Measurements from ENCODE around the gene GRAMD1B. TPM values are rescaled to one million over a fixed set of nuclear protein-coding genes. Genes with fewer than 3 reads are reported as not detected.
A peak's percentile ranks its signal among the peaks of the same experiment; 100 is the strongest.

Gene GRAMD1B
- total and polyA plus RNA-seq, 2 experiments from 2014 or later = 9.0 to 20.4 TPM

- peaks cover 17% of the 10 kb centered on the region for H3K4me1 ChIP-seq (ENCODE audit: insufficient read depth)
- H3K27me3 ChIP-seq = no peaks in the 10 kb centered on the region
- no peak overlapping the region for H3K4me2 ChIP-seq
- no peaks in the 10 kb centered on the region for H3K9me2 ChIP-seq (replicated peaks; ENCODE audit: insufficient read depth)
- no peak overlapping the region for H3K27ac ChIP-seq
- no peak overlapping the region for H2AFZ ChIP-seq
- H3K9me3 ChIP-seq (ENCODE audit: low read depth) = no peaks in the 10 kb centered on the region
- no peaks in the 10 kb centered on the region for H3K36me3 ChIP-seq (replicated peaks; ENCODE audit: insufficient read depth, low read depth)
- DNase-seq (ENCODE audit: low spot score) = no peak
- no peaks in the 10 kb centered on the region for H3K79me2 ChIP-seq
- H4K20me1 ChIP-seq (ENCODE audit: insufficient read depth, poor library complexity, severe bottlenecking) = no peaks in the 10 kb centered on the region
- WGBS (ENCODE audit: low lambda C conversion rate, missing lambda C conversion rate) = 88% methylated on average over 3 of the region's 3 CpGs
- no peak overlapping the region for H3K4me3 ChIP-seq
- TF ChIP-seq EZH2phosphoT487 (IDR thresholded peaks at IDR 0.05; ENCODE audit: low read depth, severe bottlenecking, unreplicated experiment) (no peak), CTCF (IDR thresholded peaks at IDR 0.05; ENCODE audit: poor library complexity) (no peak), EZH2 (IDR thresholded peaks at IDR 0.05; ENCODE audit: borderline replicate concordance) (no peak)
These were observed 19.9 kb upstream of the GRAMD1B start for GRCh38 chr11:123410218-123410549.

- H4K20me1 ChIP-seq (ENCODE audit: insufficient read depth, poor library complexity, severe bottlenecking) = no peaks in the 10 kb centered on the region
- peaks cover 3% of the 10 kb centered on the region for H3K27me3 ChIP-seq
- WGBS (ENCODE audit: low lambda C conversion rate, missing lambda C conversion rate) = 69% methylated on average over 6 of the region's 6 CpGs
- H3K79me2 ChIP-seq = no peaks in the 10 kb centered on the region
- no peak overlapping the region for H3K4me3 ChIP-seq
- H3K36me3 ChIP-seq (replicated peaks; ENCODE audit: insufficient read depth, low read depth) = no peaks in the 10 kb centered on the region
- peaks cover 12% of the 10 kb centered on the region for H3K4me1 ChIP-seq (ENCODE audit: insufficient read depth)
- H3K4me2 ChIP-seq = no peak overlapping the region
- no peak overlapping the region for H2AFZ ChIP-seq
- TF ChIP-seq EZH2phosphoT487 (IDR thresholded peaks at IDR 0.05; ENCODE audit: low read depth, severe bottlenecking, unreplicated experiment) (no peak), CTCF (IDR thresholded peaks at IDR 0.05; ENCODE audit: poor library complexity) (no peak), EZH2 (IDR thresholded peaks at IDR 0.05; ENCODE audit: borderline replicate concordance) (no peak)
- H3K9me2 ChIP-seq (replicated peaks; ENCODE audit: insufficient read depth) = no peaks in the 10 kb centered on the region
- no peak overlapping the region for H3K27ac ChIP-seq
- no peaks in the 10 kb centered on the region for H3K9me3 ChIP-seq (ENCODE audit: low read depth)
- DNase-seq (ENCODE audit: low spot score) = peak; percentile 43
These were observed 16.4 kb upstream of the GRAMD1B start for GRCh38 chr11:123413636-123414035.

- no peak for TF ChIP-seq CTCF (IDR thresholded peaks at IDR 0.05; ENCODE audit: poor library complexity)
- TF ChIP-seq EZH2phosphoT487 (IDR thresholded peaks at IDR 0.05; ENCODE audit: low read depth, severe bottlenecking, unreplicated experiment) = no peak
- TF ChIP-seq EZH2 (IDR thresholded peaks at IDR 0.05; ENCODE audit: borderline replicate concordance) = no peak
- Histone ChIP-seq H3K4me3 (no peak overlapping the region), H3K9me3 (ENCODE audit: low read depth) (no peaks in the 10 kb centered on the region), H4K20me1 (ENCODE audit: insufficient read depth, poor library complexity, severe bottlenecking) (no peaks in the 10 kb centered on the region), H3K27ac (no peak overlapping the region), H3K36me3 (replicated peaks; ENCODE audit: insufficient read depth, low read depth) (no peaks in the 10 kb centered on the region), H3K27me3 (peaks cover 3% of the 10 kb centered on the region), H3K9me2 (replicated peaks; ENCODE audit: insufficient read depth) (no peaks in the 10 kb centered on the region), H2AFZ (no peak overlapping the region), H3K4me1 (ENCODE audit: insufficient read depth) (peaks cover 9% of the 10 kb centered on the region), H3K79me2 (no peaks in the 10 kb centered on the region), H3K4me2 (no peak overlapping the region)
- no peak for DNase-seq (ENCODE audit: low spot score)
These were observed 13.5 kb upstream of the GRAMD1B start for GRCh38 chr11:123416566-123416965.
